DOHH2 (cell line): Measurements from ENCODE around the gene MARK1.

Experiments used
- H3F3A ChIP-seq: fragments of 200-600 bp; sonication (generic), shearing (Covaris generic); 2 replicates; pipeline ENCODE4 v1.6.0; 2016; ENCODE audit warnings: antibody characterized with exemption, mild to moderate bottlenecking; ENCODE audit not compliant: control insufficient read depth, insufficient read depth
- H3K27ac ChIP-seq: fragments of 200-600 bp; sonication (generic); 2 replicates; pipeline ENCODE4 v1.5.1; 2014; ENCODE audit warnings: low read depth, mild to moderate bottlenecking, low read length, moderate library complexity
- H3K27me3 ChIP-seq: fragments of 200-600 bp; sonication (generic); 2 replicates; pipeline ENCODE4 v1.6.1; 2014; ENCODE audit warnings: mild to moderate bottlenecking, low read length, mixed read lengths; ENCODE audit not compliant: control insufficient read depth
- H3K36me3 ChIP-seq: fragments of 200-600 bp; sonication (generic); 2 replicates; pipeline ENCODE4 v1.6.1; 2014; ENCODE audit warnings: mild to moderate bottlenecking, low read length, moderate library complexity, mixed read lengths; ENCODE audit not compliant: control insufficient read depth
- H3K4me1 ChIP-seq: fragments of 200-600 bp; sonication (generic); 2 replicates; pipeline ENCODE4 v1.6.1; 2014; ENCODE audit warnings: mild to moderate bottlenecking, low read length, mixed read lengths; ENCODE audit not compliant: control insufficient read depth
- H3K4me2 ChIP-seq: fragments of 200-600 bp; sonication (generic); 2 replicates; pipeline ENCODE4 v1.6.0; 2014; ENCODE audit warnings: mild to moderate bottlenecking, low read length, moderate library complexity
- H3K4me3 ChIP-seq: fragments of 200-600 bp; sonication (generic); 2 replicates; pipeline ENCODE4 v1.5.1; 2014; ENCODE audit warnings: mild to moderate bottlenecking, low read length, mixed read lengths
- H3K79me2 ChIP-seq: fragments of 200-600 bp; sonication (generic); 2 replicates; pipeline ENCODE4 v1.6.1; 2014; ENCODE audit warnings: mild to moderate bottlenecking, low read length, mixed read lengths; ENCODE audit not compliant: control insufficient read depth
- H3K9me2 ChIP-seq: fragments of 200-600 bp; sonication (generic); replicated peaks from 2 replicates; pipeline ENCODE4 v1.6.1; 2014; ENCODE audit warnings: mild to moderate bottlenecking, low read length, mixed read lengths; ENCODE audit not compliant: control insufficient read depth
- H3K9me3 ChIP-seq: fragments of 200-600 bp; sonication (generic); 2 replicates; pipeline ENCODE4 v1.6.1; 2014; ENCODE audit warnings: antibody characterized with exemption, low read length, mixed read lengths; ENCODE audit not compliant: control insufficient read depth, insufficient read depth
- H4K20me1 ChIP-seq: fragments of 200-600 bp; sonication (generic); 2 replicates; pipeline ENCODE4 v1.6.0; 2014; ENCODE audit warnings: low read depth, mild to moderate bottlenecking, antibody characterized with exemption, low read length, moderate library complexity; ENCODE audit not compliant: control insufficient read depth, insufficient read depth
- EZH2phosphoT487 ChIP-seq: fragments of 200-600 bp; sonication (generic); IDR thresholded peaks from 2 replicates; pipeline ENCODE4 v1.6.1; 2017; ENCODE audit warnings: borderline replicate concordance, mild to moderate bottlenecking, antibody characterized with exemption, low read length, moderate library complexity, mixed read lengths
- TF ChIP-seq, protein P1 (sequence below): fragments of 200-600 bp; sonication (generic); IDR thresholded peaks from one replicate; pipeline ENCODE4 v1.5.1; 2014; ENCODE audit warnings: antibody characterized with exemption, mild to moderate bottlenecking, low read depth, low read length; ENCODE audit not compliant: poor library complexity, severe bottlenecking

MARK1 gene

DNA sequence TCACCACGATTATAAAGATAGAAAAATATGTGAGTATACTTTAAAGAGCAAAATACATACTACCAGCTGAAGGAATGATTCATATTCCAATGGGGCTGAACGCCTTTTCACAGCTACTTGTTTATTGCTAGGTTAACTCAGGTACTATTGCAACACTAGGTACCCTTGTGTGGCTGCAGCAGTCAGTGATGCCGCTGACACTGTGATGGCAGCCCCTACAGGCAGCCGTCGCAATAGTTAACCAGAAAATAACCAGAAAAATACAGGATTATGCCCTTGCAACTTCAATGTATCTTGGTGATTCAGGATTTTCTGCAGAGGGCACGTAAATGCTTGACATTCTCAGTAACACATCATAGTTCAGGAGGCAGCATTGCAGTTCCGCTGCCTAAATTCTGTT, 1.6 kb upstream of the MARK1 start:
- no peaks in the 10 kb centered on the region for H3K9me3 ChIP-seq
- TF ChIP-seq EZH2phosphoT487 = no peak
- TF ChIP-seq, protein P1, sequence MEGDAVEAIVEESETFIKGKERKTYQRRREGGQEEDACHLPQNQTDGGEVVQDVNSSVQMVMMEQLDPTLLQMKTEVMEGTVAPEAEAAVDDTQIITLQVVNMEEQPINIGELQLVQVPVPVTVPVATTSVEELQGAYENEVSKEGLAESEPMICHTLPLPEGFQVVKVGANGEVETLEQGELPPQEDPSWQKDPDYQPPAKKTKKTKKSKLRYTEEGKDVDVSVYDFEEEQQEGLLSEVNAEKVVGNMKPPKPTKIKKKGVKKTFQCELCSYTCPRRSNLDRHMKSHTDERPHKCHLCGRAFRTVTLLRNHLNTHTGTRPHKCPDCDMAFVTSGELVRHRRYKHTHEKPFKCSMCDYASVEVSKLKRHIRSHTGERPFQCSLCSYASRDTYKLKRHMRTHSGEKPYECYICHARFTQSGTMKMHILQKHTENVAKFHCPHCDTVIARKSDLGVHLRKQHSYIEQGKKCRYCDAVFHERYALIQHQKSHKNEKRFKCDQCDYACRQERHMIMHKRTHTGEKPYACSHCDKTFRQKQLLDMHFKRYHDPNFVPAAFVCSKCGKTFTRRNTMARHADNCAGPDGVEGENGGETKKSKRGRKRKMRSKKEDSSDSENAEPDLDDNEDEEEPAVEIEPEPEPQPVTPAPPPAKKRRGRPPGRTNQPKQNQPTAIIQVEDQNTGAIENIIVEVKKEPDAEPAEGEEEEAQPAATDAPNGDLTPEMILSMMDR = no peak
- no peaks in the 10 kb centered on the region for H4K20me1 ChIP-seq
- H3F3A ChIP-seq = no peaks in the 10 kb centered on the region
- H3K4me3 ChIP-seq = no peak overlapping the region
- H3K27ac ChIP-seq = no peak overlapping the region
- no peaks in the 10 kb centered on the region for H3K36me3 ChIP-seq
- peaks cover 26% of the 10 kb centered on the region for H3K79me2 ChIP-seq
- no peak overlapping the region for H3K4me2 ChIP-seq
- H3K27me3 ChIP-seq = peaks cover 23% of the 10 kb centered on the region
- no peaks in the 10 kb centered on the region for H3K9me2 ChIP-seq
- H3K4me1 ChIP-seq = peaks cover 12% of the 10 kb centered on the region

- H3K27me3 ChIP-seq = peaks cover 21% of the 10 kb centered on the region
- H3F3A ChIP-seq = no peaks in the 10 kb centered on the region
- TF ChIP-seq, protein P1 = no peak
- TF ChIP-seq EZH2phosphoT487 = 0 out of 2 replicates have a peak, but pooled peaks have one; percentile 64
- peak overlapping the region; percentile 65 for H3K4me2 ChIP-seq
- H3K27ac ChIP-seq = peak overlapping the region; percentile 46
- H3K9me3 ChIP-seq = no peaks in the 10 kb centered on the region
- H3K9me2 ChIP-seq = no peaks in the 10 kb centered on the region
- H3K36me3 ChIP-seq = no peaks in the 10 kb centered on the region
- H3K4me1 ChIP-seq = peaks cover 12% of the 10 kb centered on the region
- H4K20me1 ChIP-seq = no peaks in the 10 kb centered on the region
- peak overlapping the region; percentile 77 for H3K4me3 ChIP-seq
- peaks cover 36% of the 10 kb centered on the region for H3K79me2 ChIP-seq
Measured at GRCh38 chr1:220527279-220527907, 543 bp upstream of the MARK1 start.

GRCh38 chr1:220528679-220529501, 954 bp downstream of the MARK1 start:
- TF ChIP-seq, protein P1 = peak; percentile 21
- TF ChIP-seq EZH2phosphoT487 = no peak
- H3K27ac ChIP-seq = peak overlapping the region; percentile 35
- H3K79me2 ChIP-seq = peaks cover 50% of the 10 kb centered on the region
- peaks cover 21% of the 10 kb centered on the region for H3K27me3 ChIP-seq
- peaks cover 12% of the 10 kb centered on the region for H3K4me1 ChIP-seq
- H3K9me3 ChIP-seq = no peaks in the 10 kb centered on the region
- peak overlapping the region; percentile 65 for H3K4me2 ChIP-seq
- no peaks in the 10 kb centered on the region for H3F3A ChIP-seq
- peak overlapping the region; percentile 77 for H3K4me3 ChIP-seq
- no peaks in the 10 kb centered on the region for H4K20me1 ChIP-seq
- H3K9me2 ChIP-seq = no peaks in the 10 kb centered on the region
- H3K36me3 ChIP-seq = no peaks in the 10 kb centered on the region
